T-helper 17 cell (primary cell): ENCODE data around the gene TFEB. TPM values are rescaled to one million over a fixed set of nuclear protein-coding genes. Genes with fewer than 3 reads are reported as not detected.

Experiments used
- ATAC-seq: fragments of 150-1000 bp; cut with Tn5 transposase; 2 replicates; pipeline ENCODE4 v1.10.0; 2021; ENCODE audit warnings: mild to moderate bottlenecking, moderate library complexity
- DNase-seq, 3 donors: peaks; one replicate each; pipeline versions ENCODE4 v3.0.0 to v3.0.0-alpha.2; 2020 to 2021
- H3K9me3 ChIP-seq: one replicate; pipeline ENCODE4 v1.7.0; 2013; ENCODE audit warnings: low read length, mild to moderate bottlenecking; ENCODE audit not compliant: control insufficient read depth, poor library complexity, severe bottlenecking
- H3K27ac Mint-ChIP-seq: one replicate; pipeline ENCODE4 v1.8.0; 2022; ENCODE audit warnings: mild to moderate bottlenecking, moderate library complexity, mixed read lengths
- H3K27me3 Mint-ChIP-seq: one replicate; pipeline ENCODE4 v1.8.0; 2022; ENCODE audit warnings: mixed read lengths
- H3K36me3 Mint-ChIP-seq: one replicate; pipeline ENCODE4 v1.8.0; 2022; ENCODE audit warnings: low read depth, mixed read lengths
- H3K4me1 Mint-ChIP-seq: one replicate; pipeline ENCODE4 v1.8.0; 2022; ENCODE audit warnings: mild to moderate bottlenecking, mixed read lengths
- H3K4me3 Mint-ChIP-seq: one replicate; pipeline ENCODE4 v1.8.0; 2022; ENCODE audit warnings: mild to moderate bottlenecking, moderate library complexity, mixed read lengths
- total RNA-seq, 4 donors: library from RNA in 2 of 4; stranded (reverse) in 2 of 4; gene quantifications; one replicate each; pipeline ENCODE4 v1.2.3 and lab custom pipeline; 2022 to 2026

The TFEB gene
- total RNA-seq, 2 donors from 2014 or later, result 17.6 to 18.9 TPM

DNA sequence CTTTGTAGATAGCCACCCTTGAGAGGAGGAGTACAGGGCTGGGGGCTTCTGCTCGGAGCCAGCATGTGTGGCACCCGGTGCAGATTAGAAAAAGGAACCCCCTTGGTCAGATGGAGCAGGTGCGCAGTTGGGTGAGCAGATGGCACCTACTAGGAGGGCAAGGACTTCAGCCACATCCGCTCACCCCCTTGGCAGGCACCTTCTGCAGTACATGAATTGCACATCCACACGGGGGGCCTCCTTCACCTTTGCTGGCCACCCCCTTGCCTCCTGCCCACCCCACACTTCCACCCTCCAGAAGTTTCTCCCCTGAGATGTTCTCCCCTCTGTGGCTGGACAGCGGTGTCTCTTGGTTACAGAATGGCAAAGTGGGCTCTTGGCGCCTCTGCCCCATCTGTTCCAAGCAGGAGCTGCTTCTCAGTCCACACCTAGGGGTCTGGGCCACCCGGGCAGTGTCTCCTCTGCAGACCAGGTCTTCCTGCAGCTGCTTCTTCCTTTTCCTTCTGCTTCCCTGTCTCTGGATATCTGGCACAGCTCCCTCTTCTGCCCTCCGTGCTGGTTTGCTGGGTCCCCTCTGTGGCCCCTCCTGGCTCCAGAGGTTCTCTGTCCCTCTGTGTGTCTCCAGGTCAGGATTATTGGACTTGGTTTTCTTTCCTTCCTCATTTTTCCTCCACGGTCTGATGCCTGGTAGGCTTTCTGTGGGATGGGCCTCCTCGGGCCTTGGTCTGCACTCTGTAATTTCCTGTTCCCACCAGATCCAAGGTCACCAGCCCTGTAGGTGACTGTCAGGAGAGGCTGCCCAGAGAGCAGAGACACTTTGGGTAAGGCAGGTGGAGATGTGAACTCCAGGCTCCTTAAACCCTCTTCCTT lies 93.1 kb downstream of the TFEB start:
- Mint-ChIP-seq H3K27me3 (peaks cover 68% of the 10 kb centered on the region), H3K27ac (no peak overlapping the region), H3K4me3 (no peak overlapping the region), H3K4me1 (peaks cover 21% of the 10 kb centered on the region), H3K36me3 (peaks cover 8% of the 10 kb centered on the region)
- ATAC-seq (no peak), DNase-seq (no peak)
- H3K9me3 ChIP-seq, result no peaks in the 10 kb centered on the region

DNA sequence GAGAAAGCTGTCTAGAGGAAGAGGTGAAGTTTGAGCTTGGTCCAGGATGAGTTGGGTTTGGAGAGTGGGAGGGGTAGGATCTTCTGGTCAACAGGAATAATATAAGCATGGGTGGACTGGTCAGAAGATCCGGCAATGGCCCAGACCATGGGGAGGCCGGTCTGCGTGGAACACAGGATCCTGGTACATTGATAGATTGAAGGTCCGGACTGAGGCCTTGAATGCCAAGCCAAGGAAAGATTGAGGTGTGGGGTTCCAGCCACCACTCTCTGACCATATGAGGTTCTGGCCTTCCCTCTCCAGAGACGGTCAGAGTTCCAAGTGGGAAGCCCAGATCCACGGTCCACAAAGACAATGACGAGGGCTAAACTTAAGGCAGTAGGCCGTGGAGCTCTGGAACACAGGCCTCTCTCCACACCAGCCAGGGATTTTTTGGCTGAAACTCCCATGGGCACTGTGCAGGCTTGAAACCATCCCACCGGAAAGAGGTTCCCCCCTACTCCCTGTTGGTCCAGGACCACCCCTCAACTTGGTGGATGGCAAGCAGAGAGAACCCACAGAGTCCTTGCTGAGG lies 94.0 kb downstream of the TFEB start:
- peaks cover 66% of the 10 kb centered on the region for H3K27me3 Mint-ChIP-seq
- no peak for DNase-seq

GRCh38 chr6:41640426-41640825 lies 95.0 kb downstream of the TFEB start:
- no peaks in the 10 kb centered on the region for H3K9me3 ChIP-seq
- ATAC-seq (no peak), DNase-seq (no peak)
- H3K4me1 Mint-ChIP-seq, result peaks cover 21% of the 10 kb centered on the region
- H3K36me3 Mint-ChIP-seq, result peaks cover 8% of the 10 kb centered on the region
- no peak overlapping the region for H3K4me3 Mint-ChIP-seq
- peaks cover 66% of the 10 kb centered on the region for H3K27me3 Mint-ChIP-seq
- no peak overlapping the region for H3K27ac Mint-ChIP-seq

More for the DNA sequence above, 94.0 kb downstream of the TFEB start:
- Mint-ChIP-seq H3K27ac (no peak overlapping the region), H3K4me3 (no peak overlapping the region), H3K36me3 (peaks cover 10% of the 10 kb centered on the region), H3K4me1 (peaks cover 23% of the 10 kb centered on the region)
- no peak for ATAC-seq
- no peaks in the 10 kb centered on the region for H3K9me3 ChIP-seq

- H3K4me3 Mint-ChIP-seq, result peak overlapping the region; percentile 83
- peaks cover 66% of the 10 kb centered on the region for H3K27me3 Mint-ChIP-seq
- peaks cover 8% of the 10 kb centered on the region for H3K36me3 Mint-ChIP-seq
- DNase-seq, result no peak
- peaks cover 19% of the 10 kb centered on the region for H3K4me1 Mint-ChIP-seq
- ATAC-seq, result no peak
- no peaks in the 10 kb centered on the region for H3K9me3 ChIP-seq
- H3K27ac Mint-ChIP-seq, result no peak overlapping the region
Observed at GRCh38 chr6:41639809-41640371, 95.5 kb downstream of the TFEB start.

GRCh38 chr6:41638935-41639808 lies 96.2 kb downstream of the TFEB start:
- peaks cover 17% of the 10 kb centered on the region for H3K4me1 Mint-ChIP-seq
- H3K36me3 Mint-ChIP-seq, result peaks cover 8% of the 10 kb centered on the region
- H3K4me3 Mint-ChIP-seq, result peak overlapping the region; percentile 83
- DNase-seq, result no peak
- no peaks in the 10 kb centered on the region for H3K9me3 ChIP-seq
- no peak overlapping the region for H3K27ac Mint-ChIP-seq
- H3K27me3 Mint-ChIP-seq, result peaks cover 68% of the 10 kb centered on the region
- ATAC-seq, result no peak

DNA sequence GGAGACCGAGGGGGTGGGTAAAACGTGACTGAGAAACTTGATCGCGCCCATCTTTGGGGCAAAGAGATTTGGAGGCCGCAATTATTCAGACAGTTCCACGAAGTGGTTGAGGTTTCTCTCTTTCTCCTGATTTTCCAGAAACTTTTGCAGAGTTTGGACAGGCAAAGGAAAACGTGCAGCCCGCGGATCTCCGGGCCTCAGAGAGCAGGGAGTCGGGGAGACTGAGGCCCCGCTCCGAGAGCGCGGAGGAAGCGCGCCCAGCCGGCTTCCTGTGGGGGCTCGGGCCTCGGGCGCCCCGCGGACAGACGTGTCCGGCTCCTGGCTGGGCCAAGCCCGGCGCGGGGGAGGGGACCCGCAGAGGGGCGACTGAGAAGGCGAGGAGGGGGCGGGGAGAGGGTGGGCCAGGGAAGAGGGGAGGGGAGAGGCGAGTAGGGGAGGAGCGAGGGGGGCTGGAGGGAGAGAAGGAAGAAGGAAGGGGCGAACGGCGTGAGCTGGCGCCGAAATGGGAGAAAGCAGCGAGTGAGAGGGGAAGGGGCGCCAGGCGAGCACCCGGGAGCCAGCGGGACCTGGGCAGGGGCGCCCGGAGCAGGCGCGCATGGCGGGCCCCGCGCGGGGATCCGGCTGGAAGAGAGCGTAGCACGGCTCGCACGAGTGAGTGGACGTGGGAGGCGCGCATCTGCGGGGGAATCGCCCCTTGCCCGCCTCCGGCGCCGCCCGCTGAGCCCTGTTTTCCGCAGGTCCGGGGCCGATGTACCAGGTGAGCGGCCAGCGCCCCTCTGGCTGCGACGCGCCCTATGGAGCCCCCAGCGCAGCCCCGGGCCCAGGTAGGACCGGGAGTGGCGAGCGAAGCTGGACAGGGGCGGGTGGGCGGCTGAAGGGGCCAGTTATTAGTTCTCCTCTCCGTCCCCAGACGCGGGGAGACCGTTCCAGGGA lies 97.1 kb downstream of the TFEB start, which contains the start of gene MDFI:
Gene MDFI (plus strand): TSS at position 467 of the 933 bp plus-strand sequence. CDS start 282 bp downstream, at position 749.
- H3K4me1 Mint-ChIP-seq, result peaks cover 14% of the 10 kb centered on the region
- DNase-seq (no peak), ATAC-seq (no peak)
- H3K27me3 Mint-ChIP-seq, result peaks cover 72% of the 10 kb centered on the region
- no peaks in the 10 kb centered on the region for H3K9me3 ChIP-seq
- no peak within 1 kb of the TSS for H3K27ac Mint-ChIP-seq
- peaks cover 8% of the 10 kb centered on the region for H3K36me3 Mint-ChIP-seq
- H3K4me3 Mint-ChIP-seq, result peak within 1 kb of the TSS; percentile 83

DNA sequence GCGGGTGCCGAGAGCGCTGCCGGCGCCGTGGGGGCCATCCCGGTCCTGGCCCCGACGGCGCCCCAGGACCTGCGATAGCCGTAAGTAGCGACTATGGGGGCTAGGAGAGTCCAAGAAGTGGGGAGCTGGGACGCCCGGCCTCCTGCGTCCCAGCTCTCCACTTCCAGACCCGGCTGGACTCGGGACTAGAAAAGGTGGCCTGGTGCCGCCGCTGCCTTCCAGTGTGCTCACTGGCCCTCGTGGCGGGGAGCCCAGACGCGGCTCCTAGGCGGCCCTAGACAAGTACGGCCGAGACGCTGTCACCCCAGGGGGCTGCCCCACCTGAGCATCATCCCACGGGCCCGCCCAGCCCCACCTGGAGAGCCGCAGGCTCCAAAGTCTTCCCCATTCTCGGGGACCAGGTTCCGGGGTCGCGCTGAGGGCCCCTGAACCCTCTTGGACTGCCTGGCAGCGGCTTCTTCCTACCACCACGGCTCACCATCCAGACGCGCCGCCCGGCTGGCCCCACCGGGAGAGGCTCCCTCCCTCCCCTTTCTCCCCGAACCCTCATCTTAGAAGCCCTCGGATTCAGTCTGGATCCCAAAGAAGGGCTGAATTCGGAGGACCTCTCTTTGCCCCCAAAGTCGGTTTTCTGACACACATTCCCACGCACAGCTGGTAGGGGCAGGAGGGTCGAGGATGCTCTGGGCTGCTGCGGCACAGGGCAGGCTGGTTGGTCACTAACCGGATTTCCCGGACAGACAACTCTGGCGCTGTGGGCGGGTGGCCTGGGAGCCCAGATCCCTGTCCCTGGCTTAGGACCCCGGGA lies 98.0 kb downstream of the TFEB start:
- peak overlapping the region; percentile 79 for H3K4me3 Mint-ChIP-seq
- no peak for DNase-seq
- no peaks in the 10 kb centered on the region for H3K9me3 ChIP-seq
- ATAC-seq, result no peak
- H3K36me3 Mint-ChIP-seq, result peaks cover 8% of the 10 kb centered on the region
- no peak overlapping the region for H3K27ac Mint-ChIP-seq
- H3K27me3 Mint-ChIP-seq, result peaks cover 70% of the 10 kb centered on the region
- H3K4me1 Mint-ChIP-seq, result peaks cover 9% of the 10 kb centered on the region

- peaks cover 8% of the 10 kb centered on the region for H3K36me3 Mint-ChIP-seq
- peaks cover 9% of the 10 kb centered on the region for H3K4me1 Mint-ChIP-seq
- H3K9me3 ChIP-seq, result no peaks in the 10 kb centered on the region
- peaks cover 73% of the 10 kb centered on the region for H3K27me3 Mint-ChIP-seq
- H3K27ac Mint-ChIP-seq, result no peak overlapping the region
- no peak for DNase-seq
- no peak for ATAC-seq
- H3K4me3 Mint-ChIP-seq, result peak overlapping the region; percentile 50
Observed at GRCh38 chr6:41636833-41637193, 98.6 kb downstream of the TFEB start.

DNA sequence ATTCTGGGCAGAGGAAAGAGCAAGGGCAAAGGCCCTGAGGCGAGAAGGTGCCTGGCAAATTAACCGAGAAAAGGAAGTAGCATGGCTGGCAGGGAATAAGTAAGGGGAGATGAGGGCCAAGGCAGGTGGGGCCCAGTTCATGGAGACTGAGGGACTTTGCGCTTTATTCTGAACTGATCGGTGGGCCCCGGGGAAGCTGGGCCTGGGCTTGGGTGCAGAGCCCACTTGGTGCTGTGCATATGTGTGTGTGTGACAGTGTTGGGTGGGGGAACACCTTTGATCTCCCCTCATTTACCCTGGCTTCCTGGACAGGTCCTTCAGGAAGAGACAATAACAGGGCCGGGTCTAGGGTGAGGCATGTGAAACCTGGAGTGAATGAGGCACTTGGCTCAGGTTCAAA lies 100.0 kb downstream of the TFEB start:
- no peak for ATAC-seq
- H3K27me3 Mint-ChIP-seq, result peaks cover 76% of the 10 kb centered on the region
- H3K4me3 Mint-ChIP-seq, result no peak overlapping the region
- H3K9me3 ChIP-seq, result no peaks in the 10 kb centered on the region
- H3K4me1 Mint-ChIP-seq, result peaks cover 9% of the 10 kb centered on the region
- peaks cover 8% of the 10 kb centered on the region for H3K36me3 Mint-ChIP-seq
- no peak for DNase-seq
- H3K27ac Mint-ChIP-seq, result no peak overlapping the region

GRCh38 chr6:41634657-41635056 lies 100.8 kb downstream of the TFEB start:
- Mint-ChIP-seq H3K4me3 (no peak overlapping the region), H3K4me1 (peaks cover 9% of the 10 kb centered on the region), H3K27ac (no peak overlapping the region), H3K27me3 (peaks cover 74% of the 10 kb centered on the region), H3K36me3 (peaks cover 5% of the 10 kb centered on the region)
- H3K9me3 ChIP-seq, result no peaks in the 10 kb centered on the region
- DNase-seq, result no peak
- ATAC-seq, result no peak
